AG04450 (cell line): ENCODE data around the gene PCAT7. TPM values are rescaled to one million over a fixed set of nuclear protein-coding genes. Genes with fewer than 3 reads are reported as not detected.

ENCODE experiments used
- CTCF ChIA-PET: fragments of 300-600, 350-600 bp; formaldehyde crosslinking; extraction: SDS; loops from one replicate; lab custom pipeline; 2022; ENCODE audit warnings: antibody characterized with exemption, inconsistent platforms; lab: Charles Lee
- POLR2A ChIA-PET: fragments of 350-600 bp; formaldehyde crosslinking; extraction: SDS; loops from one replicate; lab custom pipeline; 2021; ENCODE audit warnings: antibody characterized with exemption, inconsistent platforms; lab: Yijun Ruan, JAX
- DNase-seq: peaks from one replicate; pipeline ENCODE4 v3.0.0-alpha.2; 2011; ENCODE audit warnings: low read depth, low spot score
- H3K27ac ChIP-seq: one replicate; pipeline ENCODE4 v1.5.1; 2012; ENCODE audit warnings: low read depth, low read length, control low read depth
- H3K27me3 ChIP-seq: one replicate; pipeline ENCODE4 v1.6.0; 2012; ENCODE audit warnings: low read length; ENCODE audit not compliant: control insufficient read depth, insufficient read depth
- H3K4me3 ChIP-seq: 2 replicates; pipeline ENCODE4 v1.5.1; 2011; ENCODE audit warnings: mild to moderate bottlenecking, low read depth, low read length, control low read depth
- H3K9me3 ChIP-seq: 2 replicates; pipeline ENCODE4 v1.5.1; 2012; ENCODE audit warnings: low read length; ENCODE audit not compliant: control insufficient read depth, insufficient read depth
- CTCF ChIP-seq: IDR thresholded peaks from 2 replicates; pipeline ENCODE4 v1.5.1; 2011; ENCODE audit warnings: low read depth, low read length, control low read depth, inconsistent platforms
- polyA plus RNA-seq: library from polyadenylated mRNA; depleted of rRNA; stranded (reverse); fragments of >200 nt; gene quantifications from 2 replicates; pipeline ENCODE4 v1.2.3, GENCODE V29; 2011

PCAT7 gene
- polyA plus RNA-seq, 1 experiment, result not detected

DNA sequence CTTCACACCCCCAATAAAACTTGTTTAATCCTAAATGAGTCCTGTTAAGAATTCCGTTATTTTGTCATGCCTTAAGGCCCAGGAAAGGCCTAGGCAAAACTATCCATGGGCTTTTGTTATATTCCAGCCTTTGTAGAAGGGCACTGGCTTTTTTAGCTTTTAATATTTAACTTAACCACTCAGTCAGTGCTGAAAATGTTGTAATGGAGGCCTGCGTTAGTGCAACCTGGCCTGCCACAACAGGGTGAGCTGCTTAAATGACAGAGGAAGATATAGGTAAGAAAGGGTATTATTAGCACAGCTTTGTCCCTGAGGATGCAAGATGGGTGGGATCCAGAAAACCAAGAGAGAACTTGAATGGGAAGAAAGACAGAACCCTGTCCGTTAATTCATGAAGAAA, 40.2 kb upstream of the PCAT7 start:
- Histone ChIP-seq H3K9me3 (no peaks in the 10 kb centered on the region), H3K4me3 (no peak overlapping the region), H3K27me3 (peaks cover 2% of the 10 kb centered on the region), H3K27ac (no peak overlapping the region)
- CTCF ChIA-PET, result no interaction called here
- no peak for TF ChIP-seq CTCF
- DNase-seq, result no peak
- POLR2A ChIA-PET, result no interaction called here

DNA sequence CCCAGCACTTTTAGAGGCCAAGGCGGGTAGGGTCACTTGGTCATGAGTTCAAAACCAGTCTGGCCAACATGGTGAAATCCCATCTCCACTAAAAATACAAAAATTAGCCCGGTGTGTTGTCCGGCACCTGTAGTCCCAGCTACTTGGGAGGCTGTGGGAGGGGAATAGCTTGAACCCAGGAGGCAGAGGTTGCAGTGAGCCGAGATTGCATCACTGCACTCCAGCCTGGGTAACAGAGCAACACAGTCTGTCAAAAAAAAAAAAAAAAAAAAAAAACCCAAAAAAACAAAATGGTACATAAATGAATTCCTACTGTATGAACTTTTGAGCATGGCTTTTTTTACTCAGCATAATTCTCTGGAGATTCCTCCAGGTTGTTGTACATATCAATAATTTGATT, 37.6 kb upstream of the PCAT7 start:
- CTCF ChIA-PET, result no interaction called here
- H3K4me3 ChIP-seq, result no peak overlapping the region
- TF ChIP-seq CTCF, result no peak
- DNase-seq, result no peak
- H3K27me3 ChIP-seq, result peaks cover 2% of the 10 kb centered on the region
- POLR2A ChIA-PET, result no interaction called here
- no peaks in the 10 kb centered on the region for H3K9me3 ChIP-seq
- no peak overlapping the region for H3K27ac ChIP-seq

GRCh38 chr9:94525396-94526035, 29.4 kb upstream of the PCAT7 start:
- no peak for TF ChIP-seq CTCF
- ChIA-PET POLR2A (no interaction called here), CTCF (no interaction called here)
- H3K4me3 ChIP-seq, result no peak overlapping the region
- no peak overlapping the region for H3K27ac ChIP-seq
- no peak for DNase-seq
- peaks cover 2% of the 10 kb centered on the region for H3K27me3 ChIP-seq
- H3K9me3 ChIP-seq, result no peaks in the 10 kb centered on the region

DNA sequence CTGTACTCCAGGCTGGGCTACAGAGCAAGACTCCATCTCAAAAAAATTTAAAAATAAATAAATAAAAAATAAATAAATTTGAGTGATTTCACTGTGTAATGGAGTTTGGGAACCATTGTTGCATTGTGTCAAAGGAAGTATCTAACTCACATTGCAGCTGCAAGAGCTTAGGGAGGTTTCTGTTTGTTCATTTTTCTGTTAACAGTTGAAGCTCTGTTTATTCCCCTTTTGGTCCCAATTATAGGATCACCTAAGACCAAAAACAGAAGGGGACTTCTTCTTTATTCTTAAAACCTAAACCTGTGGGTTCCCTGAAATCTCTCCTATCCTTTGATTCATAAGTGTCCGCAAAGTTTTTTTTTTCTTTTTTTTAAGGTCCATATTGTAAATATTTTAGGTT, 28.6 kb upstream of the PCAT7 start:
- ChIA-PET CTCF (no interaction called here), POLR2A (no interaction called here)
- Histone ChIP-seq H3K27ac (no peak overlapping the region), H3K4me3 (no peak overlapping the region), H3K9me3 (no peaks in the 10 kb centered on the region), H3K27me3 (peaks cover 2% of the 10 kb centered on the region)
- no peak for DNase-seq
- TF ChIP-seq CTCF, result no peak

DNA sequence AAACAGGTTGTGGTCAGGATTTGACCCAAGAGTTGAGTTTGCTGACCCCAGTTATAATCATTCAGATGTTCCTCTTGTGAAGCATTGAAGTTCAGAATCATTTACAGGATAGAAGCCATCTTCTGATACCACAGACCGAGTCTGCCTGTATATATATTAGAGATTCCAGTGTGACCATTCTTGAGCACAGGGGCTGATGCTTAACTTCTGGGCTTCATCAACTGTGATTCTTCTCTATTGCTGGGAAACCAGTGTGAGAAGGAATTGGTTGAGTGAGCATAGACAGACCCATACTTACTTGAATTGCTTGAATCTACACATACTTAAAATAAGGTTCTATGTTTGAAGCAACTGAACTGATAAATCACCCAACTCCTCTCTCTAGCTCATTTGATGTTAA, 27.9 kb upstream of the PCAT7 start:
- no peak for DNase-seq
- TF ChIP-seq CTCF, result no peak
- H3K27ac ChIP-seq, result no peak overlapping the region
- ChIA-PET POLR2A (no interaction called here), CTCF (no interaction called here)
- H3K4me3 ChIP-seq, result no peak overlapping the region
- no peaks in the 10 kb centered on the region for H3K9me3 ChIP-seq
- peaks cover 2% of the 10 kb centered on the region for H3K27me3 ChIP-seq
